GM23338 (cell line): Measurements from ENCODE around the gene TMEM250. TPM values are rescaled to one million over a fixed set of nuclear protein-coding genes. Genes with fewer than 3 reads are reported as not detected.
A peak's percentile ranks its signal among the peaks of the same experiment; 100 is the strongest.

ENCODE experiments used
- ATAC-seq: fragments of 200-7000 bp; cut with Tn5 transposase; 3 replicates; pipeline ENCODE4 v1.9.1; 2020
- DNase-seq: peaks from one replicate; pipeline ENCODE4 v3.0.0-alpha.2; 2015; ENCODE audit warnings: low spot score
- H2AFZ ChIP-seq: fragments of 200-600 bp; sonication (generic); 2 replicates; pipeline ENCODE4 v1.8.0; 2016; ENCODE audit warnings: antibody characterized with exemption, mild to moderate bottlenecking, moderate library complexity
- H3F3A ChIP-seq: fragments of 200-600 bp; sonication (generic); replicated peaks from 2 replicates; pipeline ENCODE4 v1.8.0; 2017; ENCODE audit warnings: antibody characterized with exemption, mixed run types, low read depth
- H3K27ac ChIP-seq: fragments of 200-600 bp; sonication (generic); 2 replicates; pipeline ENCODE4 v1.6.1; 2016; ENCODE audit warnings: low read depth
- H3K27me3 ChIP-seq: fragments of 200-600 bp; sonication (generic); 2 replicates; pipeline ENCODE4 v1.8.0; 2016; ENCODE audit warnings: mild to moderate bottlenecking, mixed run types, moderate library complexity; ENCODE audit not compliant: insufficient read depth
- H3K36me3 ChIP-seq: fragments of 200-600 bp; sonication (generic); 2 replicates; pipeline ENCODE4 v1.8.0; 2016; ENCODE audit warnings: mild to moderate bottlenecking; ENCODE audit not compliant: insufficient read depth
- H3K4me1 ChIP-seq: fragments of 200-600 bp; sonication (generic); 2 replicates; pipeline ENCODE4 v1.8.0; 2016; ENCODE audit warnings: mild to moderate bottlenecking, moderate library complexity; ENCODE audit not compliant: insufficient read depth
- H3K4me2 ChIP-seq: fragments of 200-600 bp; sonication (generic); 2 replicates; pipeline ENCODE4 v1.7.1; 2017; ENCODE audit warnings: mixed run types
- H3K4me3 ChIP-seq: fragments of 200-600 bp; sonication (generic); 2 replicates; pipeline ENCODE4 v1.6.1; 2016; ENCODE audit warnings: mixed run types
- H3K79me2 ChIP-seq: fragments of 200-600 bp; sonication (generic); replicated peaks from 2 replicates; pipeline ENCODE4 v1.8.0; 2017; ENCODE audit warnings: mild to moderate bottlenecking; ENCODE audit not compliant: insufficient read depth
- H3K9me2 ChIP-seq: fragments of 200-600 bp; sonication (generic); 2 replicates; pipeline ENCODE4 v1.8.0; 2017; ENCODE audit not compliant: insufficient read depth
- H4K20me1 ChIP-seq: fragments of 200-600 bp; sonication (generic); replicated peaks from 2 replicates; pipeline ENCODE4 v1.8.0; 2017; ENCODE audit warnings: mild to moderate bottlenecking; ENCODE audit not compliant: insufficient read depth
- H3K27ac Mint-ChIP-seq: 2 replicates; pipeline ENCODE4 v1.8.0; 2020; ENCODE audit warnings: inconsistent platforms, mild to moderate bottlenecking, moderate library complexity, mixed read lengths
- H3K27me3 Mint-ChIP-seq: 3 replicates; pipeline ENCODE4 v1.8.0; 2022; ENCODE audit warnings: low read depth, mild to moderate bottlenecking, moderate library complexity, mixed read lengths, inconsistent platforms; ENCODE audit not compliant: insufficient read depth, poor library complexity
- H3K36me3 Mint-ChIP-seq: 3 replicates; pipeline ENCODE4 v1.8.0; 2021; ENCODE audit warnings: low read depth, mild to moderate bottlenecking, inconsistent platforms, moderate library complexity, mixed read lengths
- H3K4me1 Mint-ChIP-seq: 3 replicates; pipeline ENCODE4 v1.8.0; 2020; ENCODE audit warnings: mild to moderate bottlenecking, inconsistent platforms, mixed read lengths
- H3K4me3 Mint-ChIP-seq: 3 replicates; pipeline ENCODE4 v1.8.0; 2021; ENCODE audit warnings: moderate library complexity, mild to moderate bottlenecking, inconsistent platforms, mixed read lengths
- H3K9me3 Mint-ChIP-seq: 3 replicates; pipeline ENCODE4 v1.8.0; 2020; ENCODE audit warnings: moderate library complexity, mild to moderate bottlenecking, inconsistent platforms, mixed read lengths
- CREB1 ChIP-seq: fragments of 250-450 bp; sonication (Bioruptor Pico); IDR thresholded peaks from 2 replicates; pipeline ENCODE4 v1.5.0; 2020; ENCODE audit warnings: low read depth, mild to moderate bottlenecking, moderate library complexity
- EZH2 ChIP-seq: fragments of 200-600 bp; sonication (generic); IDR thresholded peaks from one replicate; pipeline ENCODE4 v1.8.0; 2017; ENCODE audit warnings: antibody characterized with exemption, mild to moderate bottlenecking, low read depth; ENCODE audit not compliant: unreplicated experiment
- POLR2AphosphoS5 ChIP-seq: IDR thresholded peaks from 2 replicates; pipeline ENCODE4 v1.6.1; 2016; ENCODE audit warnings: antibody characterized with exemption, low read depth
- ZNF114 ChIP-seq: fragments of 250-450 bp; sonication (Bioruptor Pico); IDR thresholded peaks from 2 replicates; pipeline ENCODE4 v1.5.0; 2020; ENCODE audit warnings: mild to moderate bottlenecking, moderate library complexity
- ZNF331 ChIP-seq: fragments of 250-450 bp; sonication (Bioruptor Pico); IDR thresholded peaks from 2 replicates; pipeline ENCODE4 v1.5.0; 2020; ENCODE audit warnings: low read depth, mild to moderate bottlenecking, moderate library complexity
- polyA plus RNA-seq: library from polyadenylated mRNA; unstranded; fragments of >200 nt; fragmentation: Nextera tagmentation; extraction: Ambion mirVana; gene quantifications from 2 replicates; pipeline ENCODE4 v1.2.1, GENCODE V29; 2016
- total RNA-seq: library from RNA; depleted of rRNA; stranded (reverse); fragments of >200 nt; shearing (Covaris generic); gene quantifications from 2 replicates; pipeline ENCODE4 v1.2.3, GENCODE V29; 2014
- TF ChIP-seq, protein P1 (sequence below), 2 experiments: fragments of 200-600 bp in 1 of 2; sonication (generic) in 1 of 2; conservative IDR thresholded peaks; 2 replicates each; pipeline versions ENCODE4 v1.5.1 to v1.6.1; 2016 to 2017; ENCODE audit warnings: antibody characterized with exemption in 2 of 2, low read depth in 2 of 2, mild to moderate bottlenecking in 2 of 2, moderate library complexity in 1 of 2
- TF ChIP-seq, protein P2 (sequence below): IDR thresholded peaks from one replicate; pipeline ENCODE4 v1.6.1; 2018; ENCODE audit warnings: antibody characterized with exemption; ENCODE audit not compliant: unreplicated experiment
- TF ChIP-seq, protein P3 (sequence below): fragments of 250-450 bp; sonication (Bioruptor Pico); IDR thresholded peaks from 2 replicates; pipeline ENCODE4 v1.5.0; 2020; ENCODE audit warnings: mild to moderate bottlenecking, moderate library complexity

Gene TMEM250
- total and polyA plus RNA-seq, 2 experiments from 2014 or later, result 12.2 to 39.2 TPM

DNA sequence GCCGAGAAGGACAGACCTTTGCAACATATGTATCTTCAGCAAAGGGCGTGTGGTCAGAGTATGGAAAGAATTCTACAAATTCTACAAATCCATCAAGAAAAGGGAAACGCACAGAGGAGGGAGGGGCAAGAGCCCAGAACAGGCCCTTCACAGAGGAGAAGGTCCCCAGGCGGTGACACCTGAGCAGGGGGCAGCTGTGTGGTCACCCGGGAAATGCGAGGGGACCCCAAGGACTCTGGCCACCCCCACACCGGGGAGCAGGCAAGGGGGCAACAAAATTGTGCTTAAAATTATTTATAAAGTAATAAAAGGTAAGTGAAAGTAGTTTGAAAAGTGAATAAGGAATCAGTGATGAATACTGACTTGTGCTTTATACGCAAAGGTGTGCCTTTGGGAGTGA lies 41.2 kb downstream of the TMEM250 start:
- no peak for DNase-seq
- Histone ChIP-seq H3K4me2 (no peak overlapping the region), H3K4me3 (no peak overlapping the region), H3K36me3 (no peaks in the 10 kb centered on the region), H3K27me3 (no peaks in the 10 kb centered on the region), H3K27ac (0 out of 2 replicates have a peak overlapping the region, but pooled peaks have one; percentile 30), H3K79me2 (no peaks in the 10 kb centered on the region), H3K9me2 (no peaks in the 10 kb centered on the region), H4K20me1 (no peaks in the 10 kb centered on the region), H3K4me1 (no peaks in the 10 kb centered on the region), H2AFZ (no peak overlapping the region), H3F3A (no peaks in the 10 kb centered on the region)
- Mint-ChIP-seq H3K27me3 (peaks cover 13% of the 10 kb centered on the region), H3K36me3 (no peaks in the 10 kb centered on the region), H3K9me3 (no peaks in the 10 kb centered on the region), H3K4me3 (no peak overlapping the region), H3K27ac (no peak overlapping the region), H3K4me1 (peaks cover 13% of the 10 kb centered on the region; the same call in 2 of the 3 replicates)
- TF ChIP-seq ZNF114 (CRISPR knock-in tag) (no peak), POLR2AphosphoS5 (no peak), ZNF331 (CRISPR knock-in tag) (no peak), CREB1 (no peak), EZH2 (no peak)
- TF ChIP-seq, protein P1, sequence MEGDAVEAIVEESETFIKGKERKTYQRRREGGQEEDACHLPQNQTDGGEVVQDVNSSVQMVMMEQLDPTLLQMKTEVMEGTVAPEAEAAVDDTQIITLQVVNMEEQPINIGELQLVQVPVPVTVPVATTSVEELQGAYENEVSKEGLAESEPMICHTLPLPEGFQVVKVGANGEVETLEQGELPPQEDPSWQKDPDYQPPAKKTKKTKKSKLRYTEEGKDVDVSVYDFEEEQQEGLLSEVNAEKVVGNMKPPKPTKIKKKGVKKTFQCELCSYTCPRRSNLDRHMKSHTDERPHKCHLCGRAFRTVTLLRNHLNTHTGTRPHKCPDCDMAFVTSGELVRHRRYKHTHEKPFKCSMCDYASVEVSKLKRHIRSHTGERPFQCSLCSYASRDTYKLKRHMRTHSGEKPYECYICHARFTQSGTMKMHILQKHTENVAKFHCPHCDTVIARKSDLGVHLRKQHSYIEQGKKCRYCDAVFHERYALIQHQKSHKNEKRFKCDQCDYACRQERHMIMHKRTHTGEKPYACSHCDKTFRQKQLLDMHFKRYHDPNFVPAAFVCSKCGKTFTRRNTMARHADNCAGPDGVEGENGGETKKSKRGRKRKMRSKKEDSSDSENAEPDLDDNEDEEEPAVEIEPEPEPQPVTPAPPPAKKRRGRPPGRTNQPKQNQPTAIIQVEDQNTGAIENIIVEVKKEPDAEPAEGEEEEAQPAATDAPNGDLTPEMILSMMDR (conservative IDR thresholded peaks at IDR 0.05; ENCODE audit: low read depth in 2 of 2), result no peak
- TF ChIP-seq, protein P2, sequence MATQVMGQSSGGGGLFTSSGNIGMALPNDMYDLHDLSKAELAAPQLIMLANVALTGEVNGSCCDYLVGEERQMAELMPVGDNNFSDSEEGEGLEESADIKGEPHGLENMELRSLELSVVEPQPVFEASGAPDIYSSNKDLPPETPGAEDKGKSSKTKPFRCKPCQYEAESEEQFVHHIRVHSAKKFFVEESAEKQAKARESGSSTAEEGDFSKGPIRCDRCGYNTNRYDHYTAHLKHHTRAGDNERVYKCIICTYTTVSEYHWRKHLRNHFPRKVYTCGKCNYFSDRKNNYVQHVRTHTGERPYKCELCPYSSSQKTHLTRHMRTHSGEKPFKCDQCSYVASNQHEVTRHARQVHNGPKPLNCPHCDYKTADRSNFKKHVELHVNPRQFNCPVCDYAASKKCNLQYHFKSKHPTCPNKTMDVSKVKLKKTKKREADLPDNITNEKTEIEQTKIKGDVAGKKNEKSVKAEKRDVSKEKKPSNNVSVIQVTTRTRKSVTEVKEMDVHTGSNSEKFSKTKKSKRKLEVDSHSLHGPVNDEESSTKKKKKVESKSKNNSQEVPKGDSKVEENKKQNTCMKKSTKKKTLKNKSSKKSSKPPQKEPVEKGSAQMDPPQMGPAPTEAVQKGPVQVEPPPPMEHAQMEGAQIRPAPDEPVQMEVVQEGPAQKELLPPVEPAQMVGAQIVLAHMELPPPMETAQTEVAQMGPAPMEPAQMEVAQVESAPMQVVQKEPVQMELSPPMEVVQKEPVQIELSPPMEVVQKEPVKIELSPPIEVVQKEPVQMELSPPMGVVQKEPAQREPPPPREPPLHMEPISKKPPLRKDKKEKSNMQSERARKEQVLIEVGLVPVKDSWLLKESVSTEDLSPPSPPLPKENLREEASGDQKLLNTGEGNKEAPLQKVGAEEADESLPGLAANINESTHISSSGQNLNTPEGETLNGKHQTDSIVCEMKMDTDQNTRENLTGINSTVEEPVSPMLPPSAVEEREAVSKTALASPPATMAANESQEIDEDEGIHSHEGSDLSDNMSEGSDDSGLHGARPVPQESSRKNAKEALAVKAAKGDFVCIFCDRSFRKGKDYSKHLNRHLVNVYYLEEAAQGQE, result no peak
- TF ChIP-seq, protein P3, sequence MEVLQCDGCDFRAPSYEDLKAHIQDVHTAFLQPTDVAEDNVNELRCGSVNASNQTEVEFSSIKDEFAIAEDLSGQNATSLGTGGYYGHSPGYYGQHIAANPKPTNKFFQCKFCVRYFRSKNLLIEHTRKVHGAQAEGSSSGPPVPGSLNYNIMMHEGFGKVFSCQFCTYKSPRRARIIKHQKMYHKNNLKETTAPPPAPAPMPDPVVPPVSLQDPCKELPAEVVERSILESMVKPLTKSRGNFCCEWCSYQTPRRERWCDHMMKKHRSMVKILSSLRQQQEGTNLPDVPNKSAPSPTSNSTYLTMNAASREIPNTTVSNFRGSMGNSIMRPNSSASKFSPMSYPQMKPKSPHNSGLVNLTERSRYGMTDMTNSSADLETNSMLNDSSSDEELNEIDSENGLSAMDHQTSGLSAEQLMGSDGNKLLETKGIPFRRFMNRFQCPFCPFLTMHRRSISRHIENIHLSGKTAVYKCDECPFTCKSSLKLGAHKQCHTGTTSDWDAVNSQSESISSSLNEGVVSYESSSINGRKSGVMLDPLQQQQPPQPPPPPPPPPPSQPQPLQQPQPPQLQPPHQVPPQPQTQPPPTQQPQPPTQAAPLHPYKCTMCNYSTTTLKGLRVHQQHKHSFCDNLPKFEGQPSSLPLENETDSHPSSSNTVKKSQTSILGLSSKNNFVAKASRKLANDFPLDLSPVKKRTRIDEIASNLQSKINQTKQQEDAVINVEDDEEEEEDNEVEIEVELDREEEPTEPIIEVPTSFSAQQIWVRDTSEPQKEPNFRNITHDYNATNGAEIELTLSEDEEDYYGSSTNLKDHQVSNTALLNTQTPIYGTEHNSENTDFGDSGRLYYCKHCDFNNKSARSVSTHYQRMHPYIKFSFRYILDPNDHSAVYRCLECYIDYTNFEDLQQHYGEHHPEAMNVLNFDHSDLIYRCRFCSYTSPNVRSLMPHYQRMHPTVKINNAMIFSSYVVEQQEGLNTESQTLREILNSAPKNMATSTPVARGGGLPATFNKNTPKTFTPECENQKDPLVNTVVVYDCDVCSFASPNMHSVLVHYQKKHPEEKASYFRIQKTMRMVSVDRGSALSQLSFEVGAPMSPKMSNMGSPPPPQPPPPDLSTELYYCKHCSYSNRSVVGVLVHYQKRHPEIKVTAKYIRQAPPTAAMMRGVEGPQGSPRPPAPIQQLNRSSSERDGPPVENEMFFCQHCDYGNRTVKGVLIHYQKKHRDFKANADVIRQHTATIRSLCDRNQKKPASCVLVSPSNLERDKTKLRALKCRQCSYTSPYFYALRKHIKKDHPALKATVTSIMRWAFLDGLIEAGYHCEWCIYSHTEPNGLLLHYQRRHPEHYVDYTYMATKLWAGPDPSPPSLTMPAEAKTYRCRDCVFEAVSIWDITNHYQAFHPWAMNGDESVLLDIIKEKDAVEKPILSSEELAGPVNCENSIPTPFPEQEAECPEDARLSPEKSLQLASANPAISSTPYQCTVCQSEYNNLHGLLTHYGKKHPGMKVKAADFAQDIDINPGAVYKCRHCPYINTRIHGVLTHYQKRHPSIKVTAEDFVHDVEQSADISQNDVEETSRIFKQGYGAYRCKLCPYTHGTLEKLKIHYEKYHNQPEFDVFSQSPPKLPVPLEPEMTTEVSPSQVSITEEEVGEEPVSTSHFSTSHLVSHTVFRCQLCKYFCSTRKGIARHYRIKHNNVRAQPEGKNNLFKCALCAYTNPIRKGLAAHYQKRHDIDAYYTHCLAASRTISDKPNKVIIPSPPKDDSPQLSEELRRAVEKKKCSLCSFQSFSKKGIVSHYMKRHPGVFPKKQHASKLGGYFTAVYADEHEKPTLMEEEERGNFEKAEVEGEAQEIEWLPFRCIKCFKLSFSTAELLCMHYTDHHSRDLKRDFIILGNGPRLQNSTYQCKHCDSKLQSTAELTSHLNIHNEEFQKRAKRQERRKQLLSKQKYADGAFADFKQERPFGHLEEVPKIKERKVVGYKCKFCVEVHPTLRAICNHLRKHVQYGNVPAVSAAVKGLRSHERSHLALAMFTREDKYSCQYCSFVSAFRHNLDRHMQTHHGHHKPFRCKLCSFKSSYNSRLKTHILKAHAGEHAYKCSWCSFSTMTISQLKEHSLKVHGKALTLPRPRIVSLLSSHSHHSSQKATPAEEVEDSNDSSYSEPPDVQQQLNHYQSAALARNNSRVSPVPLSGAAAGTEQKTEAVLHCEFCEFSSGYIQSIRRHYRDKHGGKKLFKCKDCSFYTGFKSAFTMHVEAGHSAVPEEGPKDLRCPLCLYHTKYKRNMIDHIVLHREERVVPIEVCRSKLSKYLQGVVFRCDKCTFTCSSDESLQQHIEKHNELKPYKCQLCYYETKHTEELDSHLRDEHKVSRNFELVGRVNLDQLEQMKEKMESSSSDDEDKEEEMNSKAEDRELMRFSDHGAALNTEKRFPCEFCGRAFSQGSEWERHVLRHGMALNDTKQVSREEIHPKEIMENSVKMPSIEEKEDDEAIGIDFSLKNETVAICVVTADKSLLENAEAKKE (CRISPR knock-in tag), result no peak
- ATAC-seq, result no peak
